Left hindlimb (tissue), 1 donor: ENCODE measurements around the gene PTTG2.
"Not testable (repeated sequence)": the region's sequence is repeated elsewhere in the genome, so short reads cannot be mapped to it uniquely, and the experiment has no call there.

Source experiments
- DNase-seq: peaks from one replicate; pipeline ENCODE4 v3.0.0-alpha.2; 2018

The PTTG2 gene

DNA sequence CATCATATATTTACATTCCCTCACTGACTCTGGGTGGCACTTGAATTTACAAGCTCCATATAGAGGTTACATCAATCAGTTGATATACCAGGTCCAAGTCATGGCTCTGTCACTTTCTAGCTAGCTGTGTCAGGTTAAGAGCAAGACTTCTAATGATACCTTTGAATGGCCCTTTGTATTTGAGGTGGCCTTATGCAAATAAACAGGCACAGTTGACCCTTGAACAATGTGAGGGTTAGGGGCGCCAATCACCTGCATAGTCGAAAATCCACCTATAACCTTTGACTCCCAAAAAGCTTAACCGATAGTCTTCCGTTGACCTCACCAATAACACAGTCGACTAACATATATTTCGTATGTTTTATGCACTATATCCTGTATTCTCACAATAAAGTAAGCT is 1.3 kb upstream of the PTTG2 start:
- no peak for DNase-seq

DNA sequence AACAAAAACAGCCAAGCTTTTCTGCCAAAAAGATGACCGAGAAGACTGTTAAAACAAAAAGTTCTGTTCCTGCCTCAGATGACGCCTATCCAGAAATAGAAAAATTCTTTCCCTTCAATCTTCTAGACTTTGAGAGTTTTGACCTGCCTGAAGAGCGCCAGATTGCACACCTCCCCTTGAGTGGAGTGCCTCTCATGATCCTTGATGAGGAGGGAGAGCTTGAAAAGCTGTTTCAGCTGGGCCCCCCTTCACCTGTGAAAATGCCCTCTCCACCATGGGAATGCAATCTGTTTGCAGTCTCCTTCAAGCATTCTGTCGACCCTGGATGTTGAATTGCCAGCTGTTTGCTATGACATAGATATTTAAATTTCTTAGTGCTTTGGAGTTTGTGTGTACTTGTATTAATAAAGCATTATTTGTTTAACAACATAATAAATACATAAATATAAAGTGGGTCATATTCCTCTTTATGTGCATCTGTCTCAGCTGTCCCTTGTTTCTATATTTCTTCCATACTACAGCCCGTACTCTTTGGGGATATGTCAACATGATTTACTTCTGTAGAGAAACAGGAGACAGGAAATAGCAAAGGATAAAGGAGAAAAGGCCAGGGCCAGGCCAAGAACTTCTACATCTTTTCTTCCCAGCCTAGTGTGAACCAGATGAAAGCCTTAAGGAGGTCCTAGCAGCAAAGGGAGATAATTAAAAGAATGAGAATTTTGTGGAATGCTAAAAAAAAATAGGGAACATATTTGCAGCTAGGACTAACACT is 667 bp downstream of the PTTG2 start:
- no peak for DNase-seq

DNA sequence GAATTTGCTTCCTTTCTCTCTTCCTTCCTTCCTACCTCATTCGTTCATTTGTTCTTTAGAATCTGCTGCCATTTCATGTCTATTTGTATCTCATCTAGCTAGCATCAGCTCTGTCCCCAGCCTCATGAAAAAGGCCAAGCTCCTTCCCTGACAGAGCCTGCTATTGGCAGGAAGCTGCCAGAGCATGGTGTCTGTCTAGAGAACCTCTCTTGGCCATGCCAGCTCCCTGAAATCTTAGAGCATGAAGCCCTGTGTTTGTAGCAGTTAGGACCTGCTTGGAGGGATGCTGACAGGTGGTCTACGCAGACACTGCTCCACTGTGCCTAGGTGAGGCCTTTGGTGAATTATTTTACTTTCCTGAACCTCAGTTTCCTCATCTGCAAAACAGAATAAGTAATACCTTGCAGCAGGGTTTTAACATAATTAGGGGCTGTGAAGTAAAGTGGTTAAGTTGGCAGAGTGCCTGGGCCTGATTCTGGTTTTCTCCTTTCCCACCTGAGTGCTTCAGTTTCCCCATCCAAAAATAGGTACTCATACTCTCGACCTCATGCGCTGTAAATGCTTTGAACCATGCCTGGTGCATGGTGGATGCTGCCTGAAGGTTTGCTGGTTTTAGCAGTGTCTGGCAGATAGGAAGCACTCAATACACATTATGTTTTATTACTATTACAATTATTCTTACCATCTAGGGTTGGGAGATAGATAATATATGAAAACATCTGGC is 4.7 kb downstream of the PTTG2 start:
- no peak for DNase-seq

DNA sequence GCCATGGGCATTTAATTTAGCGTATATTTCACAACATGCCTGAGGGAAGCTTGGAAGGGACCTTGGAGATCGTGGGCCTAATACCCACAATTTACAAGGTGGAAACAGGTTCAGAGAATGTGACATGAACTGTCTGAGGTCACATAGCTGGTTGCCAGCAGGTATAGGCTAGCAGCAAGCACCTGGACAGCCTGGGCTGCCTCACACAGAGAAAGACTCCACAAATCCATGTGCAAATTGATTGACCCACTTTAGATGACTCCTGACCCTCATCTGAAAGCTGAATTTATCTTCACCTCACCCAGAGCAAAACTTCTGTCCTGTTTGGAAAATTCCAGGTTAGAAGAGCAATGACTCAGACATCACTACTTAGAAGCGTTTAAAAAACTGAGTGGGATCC is 5.8 kb downstream of the PTTG2 start:
- no peak for DNase-seq

DNA sequence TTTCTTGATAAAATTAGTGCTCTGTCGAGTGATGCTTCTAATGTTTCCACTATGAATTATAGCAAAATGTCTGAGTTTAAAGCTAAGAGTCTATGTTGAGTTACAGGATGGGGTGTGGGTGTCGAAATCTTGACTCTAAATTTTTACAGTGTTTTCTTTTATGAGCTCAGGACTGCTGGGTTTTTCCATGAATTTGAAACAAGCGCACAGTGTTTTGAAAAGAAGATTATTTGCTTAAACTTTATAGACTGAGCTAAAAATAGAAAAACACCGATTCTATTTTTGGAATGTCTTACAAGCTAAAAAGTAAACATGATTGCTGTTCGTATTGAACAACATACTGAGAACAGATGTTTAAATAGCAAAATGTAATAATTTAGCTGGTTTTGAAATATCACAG is 7.5 kb downstream of the PTTG2 start:
- no peak for DNase-seq

DNA sequence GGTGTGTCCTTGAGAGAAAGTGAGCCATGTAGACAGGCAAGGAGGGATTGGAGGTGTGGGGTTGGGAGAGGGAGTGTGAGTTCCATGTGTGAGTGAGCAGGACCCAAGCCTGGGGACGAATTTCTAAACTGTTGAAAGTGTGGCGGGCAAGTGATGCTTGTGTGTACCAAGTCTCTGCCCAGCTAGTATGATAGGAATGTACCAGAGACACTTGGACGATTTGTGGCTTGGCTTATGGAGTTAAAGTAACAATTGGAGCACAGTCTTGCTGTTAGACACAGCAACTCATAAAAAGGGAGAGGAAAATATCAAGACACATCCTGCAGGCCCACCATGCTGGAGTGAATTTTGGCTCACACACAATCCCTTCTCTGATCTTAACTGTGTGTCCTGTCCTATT is 8.5 kb downstream of the PTTG2 start:
- DNase-seq: no peak

DNA sequence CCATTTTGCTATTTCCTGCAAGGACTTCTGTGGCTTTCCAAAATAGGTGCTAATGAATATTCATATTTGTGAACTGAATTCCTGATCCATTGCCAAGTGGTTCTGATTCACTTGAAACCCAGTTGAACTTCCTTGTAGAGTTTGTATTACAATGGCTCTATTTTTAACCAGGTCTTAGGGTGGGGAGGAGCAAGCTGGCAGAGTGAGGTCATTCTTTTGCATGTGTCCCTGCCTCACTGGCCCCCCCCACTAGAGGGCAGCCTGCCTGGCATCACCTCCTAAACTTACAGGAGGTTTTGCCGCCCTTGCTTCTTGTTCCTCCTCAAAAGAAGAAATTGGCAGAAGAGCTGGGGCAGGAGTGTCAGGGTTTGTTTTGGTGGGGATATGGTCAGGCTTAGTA is 10.5 kb downstream of the PTTG2 start:
- DNase-seq: no peak

DNA sequence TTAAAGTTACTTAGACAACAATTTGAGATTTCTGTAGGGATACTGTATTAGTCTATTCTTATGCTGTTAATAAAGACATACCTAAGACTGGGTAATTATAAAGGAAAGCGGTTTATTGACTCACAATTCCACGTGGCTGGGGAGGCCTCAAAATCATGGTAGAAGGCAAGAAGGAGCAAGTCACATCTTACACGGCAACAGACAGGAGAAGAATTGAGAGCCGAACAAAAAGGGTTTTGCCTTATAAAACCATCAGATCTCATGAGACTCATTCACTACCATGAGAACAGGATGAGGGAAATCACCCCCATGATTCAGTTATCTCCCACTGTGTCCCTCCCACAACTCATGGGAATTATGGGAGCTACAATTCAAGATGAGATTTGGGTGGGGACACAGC is 11.0 kb downstream of the PTTG2 start:
- DNase-seq: no peak

DNA sequence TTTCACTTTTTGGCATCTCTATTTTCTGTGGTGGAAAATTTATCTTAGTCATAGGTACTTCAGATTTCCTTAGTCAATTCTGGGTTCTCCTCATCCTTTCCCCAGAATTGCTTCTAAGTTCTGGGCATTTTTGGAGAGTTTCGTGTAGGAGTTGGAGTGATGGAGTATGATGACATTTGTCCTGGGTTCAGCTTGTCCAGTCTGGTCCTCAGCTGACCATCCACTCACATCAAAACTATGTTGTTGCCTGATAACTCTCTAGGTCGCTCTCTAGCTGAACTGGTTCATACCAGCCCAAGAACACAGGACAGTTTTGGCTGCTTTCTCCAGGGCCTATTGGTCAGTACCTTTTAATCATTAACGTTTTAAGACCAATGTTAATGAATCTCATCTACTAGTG is 13.2 kb downstream of the PTTG2 start:
- no peak for DNase-seq

DNA sequence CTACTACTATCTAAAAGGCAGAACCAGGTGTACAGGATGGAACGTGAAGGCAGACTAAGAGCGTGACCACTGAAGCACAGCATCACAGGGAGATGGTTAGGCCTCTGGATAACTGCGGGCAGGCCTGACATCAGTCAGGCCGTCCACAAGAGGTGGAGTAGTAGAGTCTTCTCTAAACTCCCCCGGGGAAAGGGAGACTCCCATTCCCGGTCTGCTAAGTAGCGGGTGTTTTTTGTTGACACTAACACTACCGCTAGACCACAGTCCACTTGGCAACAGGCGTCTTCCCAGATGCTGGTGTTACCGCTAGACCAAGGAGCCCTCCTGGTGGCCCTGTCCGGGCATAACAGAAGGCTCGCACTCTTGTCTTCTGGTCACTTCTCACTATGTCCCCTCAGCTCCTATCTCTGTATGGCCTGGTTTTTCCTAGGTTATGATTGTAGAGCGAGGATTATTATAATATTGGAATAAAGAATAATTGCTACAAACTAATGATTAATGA is 15.2 kb downstream of the PTTG2 start:
- not testable (repeated sequence) for DNase-seq

DNA sequence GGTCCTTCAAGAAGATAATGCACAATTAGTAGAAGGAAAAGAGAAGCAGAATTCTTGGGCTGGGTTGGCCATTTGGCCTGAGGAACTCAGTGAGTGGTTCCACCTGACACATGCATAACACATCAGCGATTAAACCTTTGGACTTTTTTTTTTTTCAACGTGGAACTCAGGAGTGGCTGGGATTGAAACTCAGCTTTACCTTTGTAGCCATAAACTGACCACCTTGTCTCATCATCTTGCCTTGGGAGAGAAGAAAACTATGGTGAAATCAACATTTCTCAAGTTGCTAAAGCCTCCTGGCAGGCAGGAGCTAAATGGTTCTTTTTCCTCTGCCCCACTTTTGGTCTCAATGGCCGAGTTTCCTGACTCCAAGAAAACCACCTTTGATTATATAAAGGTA is 16.3 kb downstream of the PTTG2 start:
- DNase-seq: no peak

DNA sequence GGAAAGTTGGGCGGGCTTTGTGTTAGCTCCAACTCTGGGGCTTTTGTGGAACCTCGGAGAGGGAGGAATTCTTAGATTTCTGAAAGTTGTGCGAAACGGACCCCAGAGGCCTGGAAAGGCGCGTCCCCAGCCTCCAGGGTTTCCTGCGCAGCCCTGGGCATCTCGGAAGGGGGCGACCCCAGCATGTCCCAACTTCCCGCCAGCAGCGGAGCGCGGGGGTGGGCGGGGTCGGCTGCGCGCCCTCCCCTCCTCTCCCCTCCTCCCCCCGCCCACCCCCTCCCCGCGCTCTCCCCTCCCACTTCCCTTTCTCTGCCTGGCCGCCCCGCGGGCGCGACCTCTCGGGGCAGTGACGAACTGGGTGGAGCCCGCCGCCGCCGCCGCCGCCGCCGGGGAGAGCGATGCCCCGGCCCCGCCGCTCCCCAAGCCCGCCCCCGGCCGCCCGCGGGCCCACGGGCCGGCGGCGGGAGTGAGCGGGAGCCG is 16.8 kb downstream of the PTTG2 start:
- peak; percentile 87 for DNase-seq

DNA sequence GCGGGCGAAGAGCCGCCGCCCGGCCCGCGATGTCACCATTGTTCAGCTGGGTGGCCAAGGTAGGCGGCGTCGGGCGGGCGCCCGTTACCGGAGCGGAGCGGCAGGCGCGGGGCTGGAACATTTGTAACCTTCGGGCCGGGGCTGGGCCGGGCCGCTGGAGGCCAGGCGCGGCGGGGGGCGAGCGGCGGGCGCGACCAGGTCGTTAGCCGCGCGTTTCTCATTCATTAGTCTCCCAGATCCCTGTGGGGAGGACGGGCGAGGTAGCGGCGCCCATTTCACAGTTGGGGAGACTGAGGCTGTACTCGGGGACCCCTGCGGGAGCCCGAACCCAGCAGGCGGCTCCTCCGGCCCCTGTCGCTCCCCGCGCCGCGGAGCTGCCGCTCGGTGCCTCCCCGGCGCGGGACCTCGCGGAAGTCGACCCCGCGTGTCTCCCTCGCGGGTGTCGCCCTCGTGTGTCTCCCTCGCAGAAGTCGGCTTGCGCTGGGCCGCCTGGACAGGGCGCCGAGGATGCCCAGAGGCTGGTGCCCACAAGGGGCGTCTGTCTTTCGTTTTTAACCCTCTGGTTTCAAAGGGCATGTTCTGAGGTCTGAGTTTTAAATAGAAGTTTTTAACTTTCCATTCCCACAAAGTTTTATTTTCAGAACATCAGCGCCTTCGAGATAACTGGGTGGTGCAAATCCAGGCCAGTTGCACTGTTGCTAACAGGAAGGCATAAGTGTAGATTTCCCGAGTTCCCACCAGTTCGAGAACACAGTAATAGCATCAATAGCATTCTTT is 17.5 kb downstream of the PTTG2 start:
- DNase-seq: peak; percentile 77

DNA sequence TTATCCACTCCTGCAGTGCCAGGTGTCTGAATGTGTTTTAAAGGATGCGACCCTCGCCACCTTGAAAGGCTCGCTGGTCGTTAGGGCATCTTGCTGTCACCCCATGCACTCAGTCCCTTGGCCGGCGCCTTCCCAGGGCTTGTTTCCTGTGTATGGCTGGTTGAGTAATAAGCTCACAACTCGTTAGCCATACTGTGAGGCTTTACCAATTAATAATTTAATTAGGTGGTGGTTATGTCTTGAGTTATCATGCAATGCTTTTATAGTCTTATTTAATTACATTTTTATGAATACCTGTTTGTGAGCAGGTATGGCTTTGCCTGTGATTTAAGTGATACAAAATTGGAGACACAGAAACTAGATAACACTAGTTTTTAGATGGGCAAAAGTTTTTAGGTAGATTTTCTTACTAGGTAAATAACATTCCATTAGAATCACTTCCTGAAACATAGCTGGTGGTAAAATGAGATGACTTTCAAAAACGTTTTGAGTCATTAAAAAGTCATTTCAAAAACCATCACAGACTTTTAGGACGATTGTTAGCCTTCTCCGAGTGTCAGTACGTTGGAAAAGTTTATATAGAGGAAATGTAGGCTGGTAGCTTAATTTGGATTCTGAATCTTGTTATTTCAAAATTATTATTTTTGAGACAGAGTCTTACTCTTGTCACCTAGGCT is 18.2 kb downstream of the PTTG2 start:
- no peak for DNase-seq

DNA sequence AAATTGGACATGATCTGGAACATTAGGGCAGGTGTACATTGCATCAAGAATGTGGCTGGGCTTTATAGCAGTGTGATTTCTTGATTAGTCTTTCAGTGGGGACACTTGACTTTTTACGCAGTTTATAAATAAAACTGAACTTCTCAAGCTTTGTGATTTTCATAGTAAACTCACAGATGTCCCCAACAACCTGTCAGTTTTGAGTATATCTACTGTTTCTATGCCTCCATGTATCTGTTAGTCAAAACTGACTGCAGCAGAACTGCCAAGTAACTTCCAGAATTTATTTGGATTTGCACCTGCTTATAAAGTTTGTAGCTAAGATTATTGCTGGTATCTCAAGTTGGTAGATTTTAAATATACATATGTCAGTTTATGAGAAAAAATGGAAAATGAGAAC is 20.0 kb downstream of the PTTG2 start:
- no peak for DNase-seq

DNA sequence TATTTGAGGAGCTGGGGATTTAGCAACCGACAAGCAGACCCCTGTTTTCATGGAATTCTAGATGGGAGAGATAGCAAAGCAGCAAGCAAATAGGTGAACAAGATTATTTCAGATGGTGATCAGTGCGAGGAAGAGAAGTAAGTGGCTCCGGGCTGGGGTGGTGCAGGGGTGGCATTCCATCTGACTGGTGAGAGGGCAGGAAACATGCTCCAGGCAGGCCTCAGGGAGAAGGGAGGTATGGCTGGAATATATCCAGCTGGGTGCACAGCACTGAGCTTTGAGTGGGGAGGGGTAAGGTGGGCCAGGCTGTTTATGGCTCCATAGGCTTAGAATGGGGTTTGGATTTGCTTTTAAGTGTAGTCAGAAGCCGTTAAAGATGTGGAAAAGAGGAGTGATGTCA is 21.2 kb downstream of the PTTG2 start:
- no peak for DNase-seq

DNA sequence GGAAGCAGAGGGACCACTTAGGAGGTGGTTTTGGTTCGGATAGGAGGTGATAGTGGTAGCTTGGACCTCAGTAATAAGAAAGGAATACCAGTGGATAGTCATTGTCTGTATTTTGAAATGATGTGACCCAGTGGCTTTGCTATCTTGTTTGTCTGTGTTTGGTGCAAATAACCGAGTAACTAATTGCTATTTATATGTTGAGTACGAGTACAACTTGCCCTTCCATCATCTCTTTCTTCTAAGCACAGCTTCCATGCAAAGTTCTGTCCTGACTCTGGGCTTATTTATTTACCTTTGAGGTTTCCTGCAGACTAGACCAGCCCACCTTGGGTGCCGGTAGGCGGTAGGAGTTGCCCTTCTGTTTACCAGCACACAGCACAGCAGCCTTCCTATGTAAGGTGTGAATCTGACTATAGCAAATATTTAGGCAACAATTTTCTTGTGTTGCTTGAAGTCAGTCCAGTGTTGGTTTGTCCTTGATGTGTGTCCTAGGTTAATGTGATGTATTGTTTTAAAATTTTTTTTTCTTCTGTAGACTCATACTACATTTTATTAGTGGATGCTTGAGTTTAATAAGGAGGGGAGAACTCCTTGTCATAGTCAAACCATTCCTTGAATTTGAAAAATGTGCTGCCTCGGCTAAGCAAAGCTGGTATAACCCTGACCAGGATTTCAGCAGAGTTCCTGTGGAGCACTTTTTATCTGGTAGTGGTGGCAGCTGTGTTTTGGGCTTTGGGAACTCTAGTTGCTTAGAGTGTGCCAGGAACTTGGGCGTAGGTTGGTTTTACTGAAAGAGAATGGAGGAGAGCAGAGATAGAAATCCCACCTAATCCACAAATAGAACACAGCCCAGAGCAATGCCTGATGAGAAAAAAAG is 21.9 kb downstream of the PTTG2 start:
- DNase-seq: no peak

DNA sequence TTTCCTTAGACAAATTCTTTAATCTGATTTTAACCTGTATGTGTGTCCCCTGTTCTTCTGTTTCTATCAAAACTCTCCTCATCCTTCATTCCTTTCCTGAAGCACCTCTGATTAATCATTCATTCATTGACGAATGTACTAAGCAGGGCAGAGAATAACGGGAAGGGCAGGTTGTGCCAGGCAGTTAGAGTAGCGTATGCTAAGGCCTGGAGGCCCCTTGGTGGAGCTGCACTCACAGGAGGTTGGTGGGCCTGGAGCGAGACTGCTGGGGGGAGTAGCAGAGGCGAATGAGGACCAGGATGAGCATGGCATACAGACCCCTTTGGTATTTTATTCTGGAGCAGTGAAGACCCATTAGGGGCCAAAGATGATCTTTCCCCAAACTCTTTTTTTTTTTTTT is 22.5 kb downstream of the PTTG2 start:
- no peak for DNase-seq

DNA sequence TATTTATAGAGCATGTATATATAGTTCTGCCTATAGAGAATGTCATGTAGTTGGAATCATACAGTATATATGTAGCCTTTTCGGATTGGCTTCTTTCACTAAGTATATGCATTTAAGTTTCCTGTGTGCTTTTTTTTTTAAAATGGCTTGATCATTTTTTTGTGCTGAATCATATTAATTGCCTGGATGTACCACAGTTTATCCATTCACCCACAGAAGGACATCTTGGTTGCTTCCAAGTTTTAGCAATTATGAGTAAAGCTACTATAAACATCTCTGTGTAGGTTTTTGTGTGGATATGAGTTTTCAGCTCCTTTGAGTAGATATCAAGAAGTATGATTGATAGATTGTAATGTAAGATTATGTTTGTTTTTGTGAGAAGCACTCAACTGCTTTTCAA is 23.8 kb downstream of the PTTG2 start:
- no peak for DNase-seq

DNA sequence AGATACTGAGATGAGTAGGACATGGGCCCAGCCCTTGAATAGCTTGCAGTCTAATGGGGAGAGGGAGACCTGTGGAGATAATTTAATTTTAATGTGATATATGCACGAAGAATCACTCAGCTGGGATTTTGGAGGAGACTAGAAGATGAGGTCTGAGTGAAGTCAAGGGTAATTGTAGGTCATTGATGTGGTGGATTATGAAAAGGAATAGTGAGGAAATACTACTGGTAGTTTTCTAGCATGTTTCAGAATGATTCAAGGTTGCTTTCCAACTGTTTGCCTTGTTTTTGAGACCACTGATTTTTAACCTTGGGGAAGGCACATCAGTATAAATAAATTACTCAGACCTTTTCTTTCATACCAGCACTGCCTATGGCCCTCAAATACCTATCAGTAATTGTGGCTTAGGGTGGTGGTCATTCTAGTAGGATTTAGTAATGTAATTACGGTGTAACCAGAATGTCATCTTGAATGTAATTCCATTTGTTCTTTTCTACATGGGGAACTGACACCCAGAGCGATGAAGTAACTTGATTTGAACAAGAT is 25.6 kb downstream of the PTTG2 start:
- DNase-seq: no peak

DNA sequence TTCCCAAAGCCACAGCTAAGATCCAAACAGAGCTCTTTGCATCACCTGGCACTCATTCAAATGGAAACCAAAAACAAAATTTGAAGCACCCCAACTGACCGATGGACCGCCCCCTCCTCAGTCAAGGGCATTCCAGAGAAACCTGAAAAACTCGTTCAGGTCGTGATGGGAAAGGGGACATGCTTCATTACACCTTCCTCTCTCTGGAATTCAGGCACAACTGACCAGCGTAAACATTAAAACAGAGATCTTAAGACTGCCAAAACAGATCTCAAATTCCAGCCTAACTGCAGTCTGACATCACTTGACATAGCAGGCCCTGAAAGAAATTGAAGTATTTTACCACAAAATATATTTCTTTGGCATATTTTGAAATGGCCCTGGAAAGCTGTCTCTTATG is 28.5 kb downstream of the PTTG2 start:
- DNase-seq: no peak
